ENCODE results near the gene ZBTB3.

The ZBTB3 gene

GRCh38 chr11:62786318-62787004, 32.5 kb upstream of the ZBTB3 start:
- TF ChIP-seq, protein P1, sequence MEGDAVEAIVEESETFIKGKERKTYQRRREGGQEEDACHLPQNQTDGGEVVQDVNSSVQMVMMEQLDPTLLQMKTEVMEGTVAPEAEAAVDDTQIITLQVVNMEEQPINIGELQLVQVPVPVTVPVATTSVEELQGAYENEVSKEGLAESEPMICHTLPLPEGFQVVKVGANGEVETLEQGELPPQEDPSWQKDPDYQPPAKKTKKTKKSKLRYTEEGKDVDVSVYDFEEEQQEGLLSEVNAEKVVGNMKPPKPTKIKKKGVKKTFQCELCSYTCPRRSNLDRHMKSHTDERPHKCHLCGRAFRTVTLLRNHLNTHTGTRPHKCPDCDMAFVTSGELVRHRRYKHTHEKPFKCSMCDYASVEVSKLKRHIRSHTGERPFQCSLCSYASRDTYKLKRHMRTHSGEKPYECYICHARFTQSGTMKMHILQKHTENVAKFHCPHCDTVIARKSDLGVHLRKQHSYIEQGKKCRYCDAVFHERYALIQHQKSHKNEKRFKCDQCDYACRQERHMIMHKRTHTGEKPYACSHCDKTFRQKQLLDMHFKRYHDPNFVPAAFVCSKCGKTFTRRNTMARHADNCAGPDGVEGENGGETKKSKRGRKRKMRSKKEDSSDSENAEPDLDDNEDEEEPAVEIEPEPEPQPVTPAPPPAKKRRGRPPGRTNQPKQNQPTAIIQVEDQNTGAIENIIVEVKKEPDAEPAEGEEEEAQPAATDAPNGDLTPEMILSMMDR (IDR thresholded peaks at IDR 0.05) = peak; percentile 96 to 97
- H3K4me3 ChIP-seq = peak overlapping the region; percentile 88 to 89
- no peaks in the 10 kb centered on the region for H3K9me3 ChIP-seq
- intact Hi-C loops (cut with DNase I; ENCODE audit: low total_unique reads) = loop anchor here (2.0 kb wide), 1 partner anchor 68 kb away; no protein-coding TSS in a partner anchor
- no peaks in the 10 kb centered on the region for H3K27me3 ChIP-seq
- peaks cover 0 to 42% (median 35%) of the 10 kb centered on the region in 4 donors for H3K4me1 ChIP-seq
- H3K27ac ChIP-seq = peak overlapping the region; percentile 95
- peak; percentile 86 to 94 for DNase-seq
- H3K36me3 ChIP-seq = peaks cover 8 to 37% (median 15%) of the 10 kb centered on the region in 3 donors

- no peak overlapping the region for H3K4me3 ChIP-seq
- TF ChIP-seq, protein P1 (IDR thresholded peaks at IDR 0.05) = no peak
- intact Hi-C loops (cut with DNase I; ENCODE audit: low total_unique reads) = no loop called here
- H3K36me3 ChIP-seq = peaks cover 16 to 51% (median 31%) of the 10 kb centered on the region in 3 donors
- H3K9me3 ChIP-seq = no peaks in the 10 kb centered on the region
- H3K27ac ChIP-seq = no peak overlapping the region
- H3K27me3 ChIP-seq = no peaks in the 10 kb centered on the region
- DNase-seq = no peak
- peaks cover 0 to 13% (median 8%) of the 10 kb centered on the region in 4 donors for H3K4me1 ChIP-seq
Observed at GRCh38 chr11:62782753-62783152, 28.8 kb upstream of the ZBTB3 start.

- no peak overlapping the region for H3K4me3 ChIP-seq
- H3K27ac ChIP-seq = no peak overlapping the region
- DNase-seq = no peak
- H3K27me3 ChIP-seq = no peaks in the 10 kb centered on the region
- H3K4me1 ChIP-seq = no peaks in the 10 kb centered on the region
- H3K9me3 ChIP-seq = no peaks in the 10 kb centered on the region
- intact Hi-C loops (cut with DNase I; ENCODE audit: low total_unique reads) = no loop called here
- H3K36me3 ChIP-seq = peaks cover 36 to 79% (median 51%) of the 10 kb centered on the region in 3 donors
- TF ChIP-seq, protein P1 (IDR thresholded peaks at IDR 0.05) = no peak
Observed at GRCh38 chr11:62778441-62778840, 24.5 kb upstream of the ZBTB3 start.

DNA sequence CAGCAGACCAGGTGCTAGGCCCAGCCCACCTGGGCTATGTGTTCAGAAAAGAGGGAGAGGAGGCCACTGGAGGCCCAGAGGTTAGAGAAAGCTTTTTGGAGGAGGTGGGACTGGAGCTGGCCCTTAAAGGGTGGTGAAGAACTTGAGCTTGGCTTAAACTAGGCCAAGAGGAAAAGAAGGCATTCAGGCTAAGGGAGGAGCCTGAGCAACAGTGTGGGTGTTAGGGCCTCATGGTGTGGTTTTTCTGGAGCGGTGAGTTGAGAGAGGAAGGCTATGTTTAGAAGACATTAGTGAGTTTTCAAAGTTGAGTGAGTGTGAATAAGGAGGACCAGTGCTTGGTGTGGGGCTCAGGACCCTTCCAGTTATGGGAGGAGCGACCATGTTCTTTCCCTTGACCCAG, 23.4 kb upstream of the ZBTB3 start:
- intact Hi-C loops (cut with DNase I; ENCODE audit: low total_unique reads) = no loop called here
- TF ChIP-seq, protein P1 (IDR thresholded peaks at IDR 0.05) = no peak
- no peak for DNase-seq
- Histone ChIP-seq H3K36me3 (peaks cover 32 to 74% (median 47%) of the 10 kb centered on the region in 3 donors), H3K27ac (no peak overlapping the region), H3K9me3 (no peaks in the 10 kb centered on the region), H3K27me3 (no peaks in the 10 kb centered on the region), H3K4me3 (no peak overlapping the region), H3K4me1 (peaks cover 0 to 2% (median under 1%) of the 10 kb centered on the region in 4 donors)

DNA sequence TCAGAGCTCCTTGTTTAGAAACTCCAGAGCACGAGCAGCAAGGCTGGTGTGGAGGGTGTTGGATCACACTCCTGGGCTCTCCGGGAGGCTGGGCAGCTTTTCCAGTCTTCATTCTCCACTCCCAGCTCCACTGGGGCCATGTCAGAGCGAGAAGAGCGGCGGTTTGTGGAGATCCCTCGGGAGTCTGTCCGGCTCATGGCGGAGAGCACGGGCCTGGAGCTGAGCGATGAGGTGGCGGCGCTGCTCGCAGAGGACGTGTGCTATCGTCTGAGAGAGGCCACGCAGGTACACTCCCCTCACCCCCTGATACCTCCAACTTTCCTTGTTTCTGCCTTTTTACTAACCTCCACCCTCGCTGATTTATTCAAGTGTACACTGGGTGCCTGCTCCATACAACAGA, 21.7 kb upstream of the ZBTB3 start:
- DNase-seq = no peak
- TF ChIP-seq, protein P1 (IDR thresholded peaks at IDR 0.05) = no peak
- no peaks in the 10 kb centered on the region for H3K27me3 ChIP-seq
- no peak overlapping the region for H3K27ac ChIP-seq
- no peaks in the 10 kb centered on the region for H3K9me3 ChIP-seq
- H3K4me3 ChIP-seq = no peak overlapping the region
- peaks cover 28 to 56% (median 42%) of the 10 kb centered on the region in 3 donors for H3K36me3 ChIP-seq
- peaks cover 0 to 11% (median 8%) of the 10 kb centered on the region in 4 donors for H3K4me1 ChIP-seq
- intact Hi-C loops (cut with DNase I; ENCODE audit: low total_unique reads) = no loop called here

Measured in tibial artery (tissue), 4 donors.